Renal pelvis (tissue), 12 donors: Measurements from ENCODE around the gene BCKDK. TPM values are rescaled to one million over a fixed set of nuclear protein-coding genes. Genes with fewer than 3 reads are reported as not detected.

Source experiments
- DNase-seq: peaks from one replicate; pipeline ENCODE4 v3.0.0-alpha.2; 2013
- long read RNA-seq, 16 experiments: transcript quantifications; one replicate each; lab custom pipeline, GENCODE V29; 2026
- polyA plus RNA-seq, 3 donors: library from polyadenylated mRNA; unstranded; fragments of 120-200 nt; gene quantifications; one replicate each; pipeline ENCODE4 v1.2.1, GENCODE V29; 2013; ENCODE audit not compliant: insufficient read length in 3 of 3

Gene BCKDK
- 10 to 100 TPM; 40.4 to 47.7 (median 41.6) TPM for polyA plus RNA-seq
- long read RNA-seq, donor 1, transcript BCKDK-201 (12 exons, 2,128 nt): major isoform, 6 of 13 reads
- long read RNA-seq, donor 1, transcript BCKDK-203 (11 exons, 1,997 nt): major isoform, 6 of 13 reads
- long read RNA-seq, donor 1, partial matches to known transcripts: 0 of 13 reads
- long read RNA-seq, donor 1, other reads (novel, unspliced or antisense): 0 of 13 reads
- long read RNA-seq, donor 2, transcript BCKDK-201 (12 exons, 2,128 nt): major isoform, 26 of 31 reads
- long read RNA-seq, donor 2, partial matches to known transcripts: 0 of 31 reads
- long read RNA-seq, donor 2, other reads (novel, unspliced or antisense): 0 of 31 reads
- long read RNA-seq, donor 3, transcript BCKDK-203 (11 exons, 1,997 nt): minor isoform, 8 of 18 reads
- long read RNA-seq, donor 3, transcript BCKDK-201 (12 exons, 2,128 nt): major isoform, 10 of 18 reads
- long read RNA-seq, donor 3, partial matches to known transcripts: 0 of 18 reads
- long read RNA-seq, donor 3, other reads (novel, unspliced or antisense): 0 of 18 reads
- long read RNA-seq, donor 4, transcript BCKDK-203 (11 exons, 1,997 nt): minor isoform, 5 of 18 reads
- long read RNA-seq, donor 4, transcript BCKDK-201 (12 exons, 2,128 nt): major isoform, 12 of 18 reads
- long read RNA-seq, donor 4, partial matches to known transcripts: 0 of 18 reads
- long read RNA-seq, donor 4, other reads (novel, unspliced or antisense): 0 of 18 reads
- long read RNA-seq, donor 5, transcript BCKDK-201 (12 exons, 2,128 nt): major isoform, 6 of 10 reads
- long read RNA-seq, donor 5, partial matches to known transcripts: 0 of 10 reads
- long read RNA-seq, donor 5, other reads (novel, unspliced or antisense): 0 of 10 reads
- long read RNA-seq, donor 6, transcript BCKDK-201 (12 exons, 2,128 nt): major isoform, 19 of 24 reads
- long read RNA-seq, donor 6, transcript BCKDK-203 (11 exons, 1,997 nt): minor isoform, 5 of 24 reads
- long read RNA-seq, donor 6, partial matches to known transcripts: 0 of 24 reads
- long read RNA-seq, donor 6, other reads (novel, unspliced or antisense): 0 of 24 reads
- long read RNA-seq, donor 7, transcript BCKDK-203 (11 exons, 1,997 nt): minor isoform, 9 of 37 reads
- long read RNA-seq, donor 7, transcript BCKDK-201 (12 exons, 2,128 nt): major isoform, 14 of 37 reads
- long read RNA-seq, donor 7, partial matches to known transcripts: 13 of 37 reads
- long read RNA-seq, donor 7, other reads (novel, unspliced or antisense): 0 of 37 reads
- long read RNA-seq, donor 8, transcript BCKDK-201 (12 exons, 2,128 nt): major isoform, 12 of 15 reads
- long read RNA-seq, donor 8, partial matches to known transcripts: 0 of 15 reads
- long read RNA-seq, donor 8, other reads (novel, unspliced or antisense): 0 of 15 reads
- long read RNA-seq, donor 9, transcript BCKDK-203 (11 exons, 1,997 nt): minor isoform, 5 of 26 reads
- long read RNA-seq, donor 9, transcript BCKDK-201 (12 exons, 2,128 nt): major isoform, 19 of 26 reads
- long read RNA-seq, donor 9, partial matches to known transcripts: 0 of 26 reads
- long read RNA-seq, donor 9, other reads (novel, unspliced or antisense): 0 of 26 reads
- long read RNA-seq, donor 10, transcript BCKDK-201 (12 exons, 2,128 nt): major isoform, 10 of 14 reads
- long read RNA-seq, donor 10, partial matches to known transcripts: 0 of 14 reads
- long read RNA-seq, donor 10, other reads (novel, unspliced or antisense): 0 of 14 reads
- long read RNA-seq, donor 11, transcript BCKDK-201 (12 exons, 2,128 nt): major isoform, 9 of 13 reads
- long read RNA-seq, donor 11, partial matches to known transcripts: 0 of 13 reads
- long read RNA-seq, donor 11, other reads (novel, unspliced or antisense): 0 of 13 reads
- long read RNA-seq, donor 12, transcript BCKDK-201 (12 exons, 2,128 nt): major isoform, 22 of 28 reads
- long read RNA-seq, donor 12, transcript BCKDK-203 (11 exons, 1,997 nt): minor isoform, 5 of 28 reads
- long read RNA-seq, donor 12, partial matches to known transcripts: 0 of 28 reads
- long read RNA-seq, donor 12, other reads (novel, unspliced or antisense): 0 of 28 reads
- long read RNA-seq, donor 13, transcript BCKDK-201 (12 exons, 2,128 nt): major isoform, 6 of 6 reads
- long read RNA-seq, donor 13, partial matches to known transcripts: 0 of 6 reads
- long read RNA-seq, donor 13, other reads (novel, unspliced or antisense): 0 of 6 reads
- long read RNA-seq, donor 14: 0 reads
- long read RNA-seq, donor 15: 0 reads
- long read RNA-seq, donor 16, transcript BCKDK-201 (12 exons, 2,128 nt): major isoform, 19 of 23 reads
- long read RNA-seq, donor 16, partial matches to known transcripts: 0 of 23 reads
- long read RNA-seq, donor 16, other reads (novel, unspliced or antisense): 0 of 23 reads

GRCh38 chr16:31108035-31108793, at the start of gene BCKDK:
Gene BCKDK (plus strand): TSS chr16:31108386. CDS start chr16:31109224, 838 bp downstream.
- DNase-seq: peak; percentile 59

GRCh38 chr16:31061126-31061812, 46.9 kb upstream of the BCKDK start:
- no peak for DNase-seq

- DNase-seq: no peak
Observed at GRCh38 chr16:31061813-31062440, 46.3 kb upstream of the BCKDK start.

- DNase-seq: no peak
Observed at GRCh38 chr16:31063495-31063842, 44.7 kb upstream of the BCKDK start.

- DNase-seq: no peak
Observed at GRCh38 chr16:31063843-31064611, 44.2 kb upstream of the BCKDK start.

- DNase-seq: no peak
Observed at GRCh38 chr16:31064882-31065461, 43.2 kb upstream of the BCKDK start.

- DNase-seq: no peak
Observed at GRCh38 chr16:31067342-31067741, 40.8 kb upstream of the BCKDK start.

- DNase-seq: peak; percentile 2
Observed at GRCh38 chr16:31071861-31072260, 36.3 kb upstream of the BCKDK start.

- peak; percentile 10 for DNase-seq
Observed at GRCh38 chr16:31072540-31073141, 35.5 kb upstream of the BCKDK start.

- peak; percentile 94 for DNase-seq
Observed at GRCh38 chr16:31073142-31073969, 34.8 kb upstream of the BCKDK start.

- DNase-seq: peak; percentile 99
Observed at GRCh38 chr16:31073970-31074813, 34.0 kb upstream of the BCKDK start, which contains the start of the genes ZNF646 and ZNF668. Gene ZNF646 (plus strand): TSS chr16:31074422. CDS start chr16:31076325, 1,903 bp downstream. Gene ZNF668 (minus strand): TSS chr16:31074240. CDS start chr16:31064459, 9,781 bp downstream.

- no peak for DNase-seq
Observed at GRCh38 chr16:31074814-31075183, 33.4 kb upstream of the BCKDK start.

GRCh38 chr16:31076319-31076718, 31.9 kb upstream of the BCKDK start:
- DNase-seq: no peak

- DNase-seq: no peak
Observed at GRCh38 chr16:31077024-31077423, 31.2 kb upstream of the BCKDK start.
